ENCODE results near the gene GOLIM4.
A peak's percentile ranks its signal among the peaks of the same experiment; 100 is the strongest.
"Not testable (repeated sequence)": the region's sequence is repeated elsewhere in the genome, so short reads cannot be mapped to it uniquely, and the experiment has no call there.

GOLIM4 gene

GRCh38 chr3:168056398-168057230 is 39.1 kb downstream of the GOLIM4 start:
- H3K4me3 ChIP-seq; H3K4me1 ChIP-seq; DNase-seq (ENCODE audit: low spot score in 2 of 2); H3K36me3 ChIP-seq (replicated peaks); H3K27me3 ChIP-seq (ENCODE audit: low read depth); in situ Hi-C loops (cut with MboI; ENCODE audit: low sequenced_read_pairs): not testable (repeated sequence)
- H3K9me3 ChIP-seq, result peaks cover 11% of the 10 kb centered on the region

GRCh38 chr3:168054447-168054846 is 41.3 kb downstream of the GOLIM4 start:
- H3K4me3 ChIP-seq, result no peak overlapping the region
- H3K36me3 ChIP-seq (replicated peaks), result no peaks in the 10 kb centered on the region
- DNase-seq (ENCODE audit: low spot score in 2 of 2), result no peak
- peaks cover 11% of the 10 kb centered on the region for H3K9me3 ChIP-seq
- H3K4me1 ChIP-seq, result peaks cover 3% of the 10 kb centered on the region
- in situ Hi-C loops (cut with MboI; ENCODE audit: low sequenced_read_pairs), result no loop called here
- no peaks in the 10 kb centered on the region for H3K27me3 ChIP-seq (ENCODE audit: low read depth)

GRCh38 chr3:168053115-168053514 is 42.6 kb downstream of the GOLIM4 start:
- Histone ChIP-seq H3K36me3 (replicated peaks) (no peaks in the 10 kb centered on the region), H3K4me3 (no peak overlapping the region), H3K4me1 (peaks cover 11% of the 10 kb centered on the region), H3K27me3 (ENCODE audit: low read depth) (no peaks in the 10 kb centered on the region), H3K9me3 (peaks cover 11% of the 10 kb centered on the region)
- in situ Hi-C loops (cut with MboI; ENCODE audit: low sequenced_read_pairs), result no loop called here
- no peak for DNase-seq (ENCODE audit: low spot score in 2 of 2)

GRCh38 chr3:168052515-168052914 is 43.2 kb downstream of the GOLIM4 start:
- no peak for DNase-seq (ENCODE audit: low spot score in 2 of 2)
- in situ Hi-C loops (cut with MboI; ENCODE audit: low sequenced_read_pairs), result no loop called here

GRCh38 chr3:168051531-168052471 is 43.9 kb downstream of the GOLIM4 start:
- no peak for DNase-seq (ENCODE audit: low spot score in 2 of 2)
- in situ Hi-C loops (cut with MboI; ENCODE audit: low sequenced_read_pairs), result no loop called here
- Histone ChIP-seq H3K27me3 (ENCODE audit: low read depth) (no peaks in the 10 kb centered on the region), H3K36me3 (replicated peaks) (no peaks in the 10 kb centered on the region), H3K4me1 (peaks cover 11% of the 10 kb centered on the region), H3K9me3 (peaks cover 8% of the 10 kb centered on the region), H3K4me3 (no peak overlapping the region)

More at GRCh38 chr3:168052515-168052914, 43.2 kb downstream of the GOLIM4 start:
- Histone ChIP-seq H3K36me3 (replicated peaks) (no peaks in the 10 kb centered on the region), H3K27me3 (ENCODE audit: low read depth) (no peaks in the 10 kb centered on the region), H3K4me3 (no peak overlapping the region), H3K4me1 (peaks cover 11% of the 10 kb centered on the region), H3K9me3 (peaks cover 11% of the 10 kb centered on the region)

- H3K4me3 ChIP-seq, result no peak overlapping the region
- H3K36me3 ChIP-seq (replicated peaks), result no peaks in the 10 kb centered on the region
- in situ Hi-C loops (cut with MboI; ENCODE audit: low sequenced_read_pairs), result no loop called here
- DNase-seq (ENCODE audit: low spot score in 2 of 2), result no peak
- no peaks in the 10 kb centered on the region for H3K27me3 ChIP-seq (ENCODE audit: low read depth)
- H3K9me3 ChIP-seq, result peaks cover 4% of the 10 kb centered on the region
- peaks cover 11% of the 10 kb centered on the region for H3K4me1 ChIP-seq
Measured at GRCh38 chr3:168051070-168051469, 44.7 kb downstream of the GOLIM4 start.

GRCh38 chr3:168049367-168049974 is 46.3 kb downstream of the GOLIM4 start:
- DNase-seq (ENCODE audit: low spot score in 2 of 2), result no peak
- in situ Hi-C loops (cut with MboI; ENCODE audit: low sequenced_read_pairs), result no loop called here
- H3K4me1 ChIP-seq, result peaks cover 11% of the 10 kb centered on the region
- H3K36me3 ChIP-seq (replicated peaks), result no peaks in the 10 kb centered on the region
- H3K27me3 ChIP-seq (ENCODE audit: low read depth), result no peaks in the 10 kb centered on the region
- H3K4me3 ChIP-seq, result no peak overlapping the region
- H3K9me3 ChIP-seq, result no peaks in the 10 kb centered on the region

GRCh38 chr3:168048414-168049330 is 47.1 kb downstream of the GOLIM4 start:
- no peaks in the 10 kb centered on the region for H3K36me3 ChIP-seq (replicated peaks)
- H3K27me3 ChIP-seq (ENCODE audit: low read depth), result no peaks in the 10 kb centered on the region
- no peaks in the 10 kb centered on the region for H3K9me3 ChIP-seq
- in situ Hi-C loops (cut with MboI; ENCODE audit: low sequenced_read_pairs), result no loop called here
- H3K4me1 ChIP-seq, result peaks cover 11% of the 10 kb centered on the region
- no peak overlapping the region for H3K4me3 ChIP-seq
- peak in 1 of 2 experiments; percentile 14 for DNase-seq (ENCODE audit: low spot score in 2 of 2)

GRCh38 chr3:168047936-168048335 is 47.8 kb downstream of the GOLIM4 start:
- no peak for DNase-seq (ENCODE audit: low spot score in 2 of 2)
- Histone ChIP-seq H3K4me1 (peaks cover 11% of the 10 kb centered on the region), H3K27me3 (ENCODE audit: low read depth) (no peaks in the 10 kb centered on the region), H3K4me3 (no peak overlapping the region), H3K9me3 (no peaks in the 10 kb centered on the region), H3K36me3 (replicated peaks) (no peaks in the 10 kb centered on the region; the same call in 1 of the 2 replicates)
- in situ Hi-C loops (cut with MboI; ENCODE audit: low sequenced_read_pairs), result no loop called here

- Histone ChIP-seq H3K4me3 (no peak overlapping the region), H3K9me3 (no peaks in the 10 kb centered on the region), H3K27me3 (ENCODE audit: low read depth) (no peaks in the 10 kb centered on the region), H3K36me3 (replicated peaks) (peaks cover 4% of the 10 kb centered on the region; the same call in 1 of the 2 replicates), H3K4me1 (peaks cover 11% of the 10 kb centered on the region)
- DNase-seq (ENCODE audit: low spot score in 2 of 2), result peak; percentile 24 to 94
- in situ Hi-C loops (cut with MboI; ENCODE audit: low sequenced_read_pairs), result no loop called here
Measured at GRCh38 chr3:168047190-168047795, 48.4 kb downstream of the GOLIM4 start.

GRCh38 chr3:168044049-168044448 is 51.7 kb downstream of the GOLIM4 start:
- in situ Hi-C loops (cut with MboI; ENCODE audit: low sequenced_read_pairs), result loop anchor here (5.0 kb wide), 1 partner anchor 113 kb away; no protein-coding TSS in a partner anchor
- Histone ChIP-seq H3K9me3 (no peaks in the 10 kb centered on the region), H3K4me1 (peaks cover 4% of the 10 kb centered on the region), H3K4me3 (no peak overlapping the region), H3K36me3 (replicated peaks) (peaks cover 7% of the 10 kb centered on the region), H3K27me3 (ENCODE audit: low read depth) (no peaks in the 10 kb centered on the region)
- DNase-seq (ENCODE audit: low spot score in 2 of 2), result no peak

GRCh38 chr3:168040607-168041208 is 55.0 kb downstream of the GOLIM4 start:
- peak; percentile 48 to 70 for DNase-seq (ENCODE audit: low spot score in 2 of 2)

More at GRCh38 chr3:168040607-168041208, 55.0 kb downstream of the GOLIM4 start:
- in situ Hi-C loops (cut with MboI; ENCODE audit: low sequenced_read_pairs), result loop anchor here (5.0 kb wide), 1 partner anchor 117 kb away; no protein-coding TSS in a partner anchor
- H3K4me1 ChIP-seq, result 0 out of 2 replicates have a peak, but pooled peaks cover 2% of the 10 kb centered on the region
- H3K4me3 ChIP-seq, result no peak overlapping the region
- no peaks in the 10 kb centered on the region for H3K9me3 ChIP-seq
- no peaks in the 10 kb centered on the region for H3K27me3 ChIP-seq (ENCODE audit: low read depth)
- H3K36me3 ChIP-seq (replicated peaks), result peaks cover 15% of the 10 kb centered on the region
